MG63 (cell line): Measurements from ENCODE around the gene NDUFA13. TPM values are rescaled to one million over a fixed set of nuclear protein-coding genes. Genes with fewer than 3 reads are reported as not detected.
A peak's percentile ranks its signal among the peaks of the same experiment; 100 is the strongest.

ENCODE experiments used
- DNase-seq: peaks from one replicate; pipeline ENCODE4 v3.0.0-alpha.2; 2020
- H3K27me3 ChIP-seq: fragments of 250-450 bp; sonication (Bioruptor Pico); 2 replicates; pipeline ENCODE4 v1.5.1; 2020; ENCODE audit warnings: mild to moderate bottlenecking, moderate library complexity
- H3K36me3 ChIP-seq: fragments of 250-450 bp; sonication (Bioruptor Pico); 2 replicates; pipeline ENCODE4 v1.5.1; 2020; ENCODE audit warnings: mild to moderate bottlenecking, moderate library complexity
- H3K4me3 ChIP-seq: fragments of 250-450 bp; sonication (Bioruptor Pico); 2 replicates; pipeline ENCODE4 v1.5.1; 2020; ENCODE audit warnings: mild to moderate bottlenecking, moderate library complexity
- H3K9me3 ChIP-seq: fragments of 250-450 bp; sonication (Bioruptor Pico); 2 replicates; pipeline ENCODE4 v1.5.1; 2020; ENCODE audit warnings: mild to moderate bottlenecking, moderate library complexity
- total RNA-seq: library from RNA; depleted of rRNA; stranded (reverse); fragments of >200 nt; shearing (Covaris generic); gene quantifications from 2 replicates; pipeline ENCODE4 v1.2.3, GENCODE V29; 2014; ENCODE audit warnings: low replicate concordance

NDUFA13 gene
- total RNA-seq, 1 experiment from 2014 or later, result 344 TPM

DNA sequence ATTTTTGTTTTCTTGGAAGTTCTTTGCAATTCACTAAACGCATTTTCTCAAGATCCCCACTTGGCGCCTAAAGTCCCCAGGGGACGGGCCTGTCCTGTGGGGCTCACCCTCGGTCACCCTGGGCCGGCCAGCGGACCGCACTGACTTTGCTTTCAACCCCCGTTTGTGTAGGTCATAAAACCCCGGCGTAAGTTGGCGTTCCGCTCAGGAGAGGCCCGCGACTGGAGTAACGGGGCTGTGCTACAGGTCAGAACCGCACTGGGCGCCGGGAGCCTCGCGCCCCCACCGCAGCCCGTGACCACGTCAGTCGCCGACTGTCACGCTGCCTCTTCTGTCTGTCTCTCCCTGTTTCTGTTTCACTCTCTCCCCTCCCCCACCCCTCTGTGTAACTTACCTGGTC lies 14.2 kb upstream of the NDUFA13 start:
- no peak for DNase-seq
- H3K36me3 ChIP-seq, result peaks cover 96% of the 10 kb centered on the region
- H3K4me3 ChIP-seq, result no peak overlapping the region
- no peaks in the 10 kb centered on the region for H3K27me3 ChIP-seq
- H3K9me3 ChIP-seq, result no peaks in the 10 kb centered on the region

DNA sequence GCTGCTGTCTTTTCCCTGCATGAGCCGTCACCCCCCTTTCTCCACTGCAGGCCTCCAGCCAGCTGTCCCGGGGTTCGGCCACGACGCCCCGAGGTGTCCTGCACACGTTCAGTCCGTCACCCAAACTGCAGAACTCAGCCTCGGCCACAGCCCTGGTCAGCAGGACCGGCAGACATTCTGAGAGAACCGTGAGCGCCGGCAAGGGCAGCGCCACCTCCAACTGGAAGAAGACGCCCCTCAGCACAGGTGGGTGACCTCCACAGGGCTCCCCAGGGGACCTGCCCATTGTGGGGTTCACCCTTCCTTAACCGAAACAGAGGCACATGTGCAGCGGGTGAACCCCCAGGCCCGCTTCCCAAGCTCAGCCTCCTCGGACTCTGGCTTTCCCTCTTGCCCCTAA lies 13.7 kb upstream of the NDUFA13 start:
- no peaks in the 10 kb centered on the region for H3K27me3 ChIP-seq
- no peak overlapping the region for H3K4me3 ChIP-seq
- no peaks in the 10 kb centered on the region for H3K9me3 ChIP-seq
- H3K36me3 ChIP-seq, result peaks cover 95% of the 10 kb centered on the region
- DNase-seq, result no peak

DNA sequence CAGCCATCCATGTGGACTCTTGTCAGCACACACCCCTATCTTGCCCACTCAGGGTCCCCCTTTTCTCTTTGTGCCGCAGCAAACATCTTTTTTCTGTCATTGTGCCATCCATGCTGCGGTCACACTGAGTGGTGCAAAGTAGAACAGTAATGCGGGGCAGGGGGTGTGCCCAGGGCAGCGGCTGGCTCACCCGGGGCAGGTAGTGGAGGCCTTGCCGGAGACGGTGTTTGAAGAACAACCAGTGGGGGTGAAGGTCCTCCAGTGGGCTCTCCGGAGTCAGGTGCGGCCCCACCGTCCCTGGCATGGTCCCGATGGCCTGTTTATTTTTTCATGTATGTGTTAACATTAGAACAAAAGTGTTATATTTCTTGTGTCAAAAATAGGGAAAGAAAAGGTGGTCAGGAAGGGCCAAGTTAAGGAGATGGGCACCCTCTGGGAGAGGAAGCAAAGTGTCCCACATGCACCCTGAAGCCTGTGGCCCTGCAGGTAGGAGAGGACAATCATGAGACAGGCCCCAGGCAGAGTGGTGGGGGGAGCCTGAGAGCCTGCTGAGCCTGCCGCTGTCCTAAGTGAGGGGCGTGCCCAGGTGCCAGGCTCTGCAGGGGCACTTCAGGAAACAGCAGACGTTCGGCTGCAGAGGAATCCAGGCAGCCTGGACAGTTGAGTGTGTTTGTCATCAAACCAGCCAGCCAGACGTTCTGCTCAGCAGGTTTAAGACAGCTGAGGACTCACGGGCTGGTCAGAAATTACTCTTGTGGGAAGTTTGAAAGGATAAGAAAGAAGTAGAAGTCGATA lies 13.0 kb upstream of the NDUFA13 start:
- Histone ChIP-seq H3K27me3 (no peaks in the 10 kb centered on the region), H3K36me3 (peaks cover 95% of the 10 kb centered on the region)
- no peak for DNase-seq

DNA sequence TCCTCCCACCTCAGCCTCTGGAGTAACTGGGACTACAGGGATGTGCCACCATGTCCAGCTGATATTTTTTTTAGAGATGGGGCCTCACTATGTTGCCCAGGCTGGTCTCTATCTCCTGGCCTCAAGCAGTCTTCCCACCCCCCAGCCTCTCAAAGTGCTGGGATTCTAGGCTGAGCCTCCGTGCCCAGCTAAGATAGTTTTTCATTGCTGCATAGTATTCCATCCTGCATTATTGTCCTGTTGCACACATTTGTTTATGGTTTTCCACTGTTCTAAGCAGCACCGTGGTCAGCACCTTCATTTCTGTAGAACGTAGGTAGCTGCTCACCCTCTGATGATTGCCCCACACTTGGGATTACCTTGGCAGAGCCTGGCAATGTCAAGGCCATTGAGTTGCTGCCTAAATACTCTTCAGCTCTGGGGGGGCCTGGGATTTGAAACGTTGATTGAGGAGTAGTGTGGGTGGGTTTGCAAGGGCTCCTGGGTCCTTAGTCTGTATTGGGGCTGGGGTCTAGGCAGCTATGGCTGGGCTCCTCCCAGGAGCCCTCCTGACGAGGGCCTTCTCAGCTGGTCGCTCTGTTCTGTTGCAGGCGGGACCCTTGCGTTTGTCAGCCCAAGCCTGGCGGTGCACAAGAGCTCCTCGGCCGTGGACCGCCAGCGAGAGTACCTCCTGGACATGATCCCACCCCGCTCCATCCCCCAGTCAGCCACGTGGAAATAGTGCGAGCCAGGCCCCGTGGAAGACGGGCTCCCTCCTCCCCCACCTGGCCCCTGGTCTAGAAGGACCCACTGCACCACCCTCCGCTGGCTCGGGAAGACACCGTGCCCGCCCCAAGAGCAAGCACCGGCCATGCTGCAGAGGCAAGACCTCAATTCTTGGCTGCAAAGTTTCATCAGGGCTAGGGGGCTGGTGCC lies 11.0 kb upstream of the NDUFA13 start:
- H3K27me3 ChIP-seq, result no peaks in the 10 kb centered on the region
- no peak overlapping the region for H3K4me3 ChIP-seq
- no peak for DNase-seq
- H3K36me3 ChIP-seq, result peaks cover 87% of the 10 kb centered on the region
- H3K9me3 ChIP-seq, result no peaks in the 10 kb centered on the region

More for the DNA sequence above, 13.0 kb upstream of the NDUFA13 start:
- Histone ChIP-seq H3K9me3 (no peaks in the 10 kb centered on the region), H3K4me3 (no peak overlapping the region)

DNA sequence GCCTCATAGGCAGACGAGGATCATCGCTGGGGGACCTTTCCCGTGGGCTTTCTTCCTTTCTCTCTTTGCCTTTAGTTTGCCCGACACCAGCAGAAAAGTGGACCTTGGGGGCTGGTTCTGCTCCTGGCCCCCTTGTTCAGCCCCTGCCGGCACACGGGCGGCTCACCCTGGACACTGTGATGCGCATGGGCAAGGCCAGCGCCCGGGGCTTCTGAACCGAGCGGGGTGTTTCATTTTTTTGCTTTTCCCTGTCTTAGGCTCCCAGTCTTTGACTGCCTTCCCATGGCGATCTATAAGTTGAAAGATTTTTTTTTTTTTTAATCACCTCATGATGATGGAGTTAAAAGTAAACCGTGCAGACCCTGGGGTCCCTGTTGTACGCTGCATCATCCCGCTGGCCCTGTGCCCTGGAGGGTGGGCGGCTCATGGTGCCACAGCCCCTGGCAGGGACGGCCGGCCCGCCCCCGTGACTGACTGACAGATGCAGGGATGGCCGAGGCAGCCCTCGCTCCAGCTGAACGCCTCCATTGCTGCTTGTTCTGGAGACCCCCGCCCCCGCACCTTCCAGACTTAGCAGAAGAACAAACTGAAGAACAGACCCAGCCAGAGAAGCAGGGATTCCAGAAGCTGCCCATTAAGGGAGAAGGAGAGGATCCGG lies 10.2 kb upstream of the NDUFA13 start:
- Histone ChIP-seq H3K4me3 (no peak overlapping the region), H3K36me3 (peaks cover 79% of the 10 kb centered on the region), H3K9me3 (no peaks in the 10 kb centered on the region), H3K27me3 (no peaks in the 10 kb centered on the region)
- DNase-seq, result no peak

DNA sequence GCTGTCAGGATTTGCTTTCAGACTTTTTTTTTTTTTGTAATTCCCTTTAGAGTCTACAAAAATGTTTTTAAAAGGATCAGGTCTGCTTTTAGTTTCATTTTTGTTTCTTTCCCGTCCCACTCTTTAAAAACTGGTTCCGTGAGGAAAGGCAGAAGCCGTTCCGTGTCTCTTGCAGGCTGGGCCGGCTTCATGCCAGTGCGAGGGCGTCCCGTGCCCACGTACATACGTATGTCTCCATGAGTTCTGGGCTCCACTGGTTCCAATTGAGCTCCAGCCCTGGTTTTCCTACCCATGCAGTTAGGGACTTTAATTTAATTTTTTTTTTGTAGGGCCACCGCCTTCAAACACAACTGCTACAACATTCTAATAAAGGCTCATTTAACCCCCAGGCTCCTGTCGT lies 9.4 kb upstream of the NDUFA13 start:
- H3K27me3 ChIP-seq, result no peaks in the 10 kb centered on the region
- no peak for DNase-seq
- H3K36me3 ChIP-seq, result peaks cover 71% of the 10 kb centered on the region
- no peak overlapping the region for H3K4me3 ChIP-seq
- no peaks in the 10 kb centered on the region for H3K9me3 ChIP-seq

DNA sequence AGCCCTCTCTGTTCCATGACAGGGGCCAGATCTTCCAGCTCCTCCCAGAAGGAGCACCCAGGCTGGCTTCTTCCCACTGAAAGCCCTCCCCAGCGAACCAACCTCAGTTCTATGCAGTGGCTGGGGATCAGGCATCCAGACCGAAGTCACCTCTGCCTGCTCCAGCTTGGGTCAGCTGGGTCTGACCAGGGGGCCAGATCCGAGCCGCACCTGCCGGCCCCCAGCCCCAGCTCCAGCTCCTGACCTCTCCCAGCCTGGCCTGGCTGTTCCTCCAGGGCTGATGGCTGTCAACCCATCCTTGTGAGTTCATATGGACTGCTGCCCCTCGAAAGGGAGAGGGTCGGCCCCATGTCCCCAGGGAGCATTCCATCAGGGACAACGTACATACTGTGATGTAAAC lies 8.7 kb upstream of the NDUFA13 start:
- peaks cover 64% of the 10 kb centered on the region for H3K36me3 ChIP-seq
- no peaks in the 10 kb centered on the region for H3K9me3 ChIP-seq
- no peak overlapping the region for H3K4me3 ChIP-seq
- H3K27me3 ChIP-seq, result no peaks in the 10 kb centered on the region
- DNase-seq, result no peak

DNA sequence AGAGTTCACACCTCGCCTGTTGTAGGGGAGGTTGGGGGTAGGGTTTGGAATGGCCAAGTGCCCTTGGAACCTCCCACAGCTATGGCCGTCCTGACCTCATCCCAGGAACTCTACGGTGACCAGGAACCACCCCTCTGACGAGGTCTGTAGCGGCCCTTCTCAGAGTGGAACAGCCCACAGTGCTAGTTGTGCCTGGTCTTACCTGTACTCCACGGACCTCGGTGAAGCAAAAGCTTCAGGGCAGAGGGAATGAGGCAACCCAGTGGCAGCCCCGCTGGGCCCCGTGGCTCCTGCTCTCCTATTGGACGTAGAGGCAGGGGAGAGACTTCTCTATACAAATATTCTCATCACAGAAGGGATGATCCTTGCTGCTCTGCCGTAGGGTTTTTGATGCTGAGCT lies 7.8 kb upstream of the NDUFA13 start:
- peaks cover 55% of the 10 kb centered on the region for H3K36me3 ChIP-seq

DNA sequence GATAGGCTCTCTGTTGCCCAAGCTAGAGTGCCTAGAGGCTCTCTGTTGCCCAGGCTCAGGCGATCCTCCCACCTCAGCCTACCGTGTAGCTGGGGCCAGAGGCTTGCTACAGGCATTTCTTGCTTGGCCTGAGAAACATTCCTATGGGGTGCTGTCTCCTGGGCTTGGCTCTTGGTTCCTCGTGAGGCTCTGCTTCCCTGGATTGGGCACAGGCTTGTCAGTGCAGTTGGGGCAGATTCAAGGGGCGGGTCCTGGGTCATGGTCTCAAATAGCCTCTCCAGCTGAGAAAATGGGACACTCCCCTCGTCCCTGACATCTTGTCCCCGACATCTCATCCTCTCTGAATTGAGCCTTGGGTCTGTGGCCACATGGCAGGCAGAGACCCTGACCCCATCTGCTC lies 5.6 kb upstream of the NDUFA13 start:
- DNase-seq, result peak; percentile 34
- H3K27me3 ChIP-seq, result no peaks in the 10 kb centered on the region
- peaks cover 48% of the 10 kb centered on the region for H3K36me3 ChIP-seq

More for the DNA sequence above, 7.8 kb upstream of the NDUFA13 start:
- DNase-seq, result no peak
- no peaks in the 10 kb centered on the region for H3K27me3 ChIP-seq
- H3K9me3 ChIP-seq, result no peaks in the 10 kb centered on the region
- no peak overlapping the region for H3K4me3 ChIP-seq

DNA sequence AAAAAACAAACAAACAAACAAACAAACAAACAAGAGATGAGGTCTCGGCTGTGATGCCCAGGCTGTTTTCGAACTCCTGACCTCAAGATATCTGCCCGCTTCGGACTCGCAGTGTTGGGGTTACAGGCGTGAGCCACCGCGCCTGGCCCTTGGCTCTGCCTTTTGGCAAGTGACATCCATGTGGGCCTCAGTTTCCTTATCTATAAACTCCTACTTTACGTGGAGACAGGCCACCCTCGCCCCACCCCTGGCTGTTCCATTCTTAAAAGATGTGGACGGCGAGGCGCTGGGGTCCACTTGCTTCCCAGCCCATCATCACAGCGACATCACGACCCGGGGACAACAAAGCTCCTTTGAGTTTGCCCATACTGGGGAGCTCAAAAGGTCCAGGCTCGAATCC lies 2.3 kb upstream of the NDUFA13 start:
- Histone ChIP-seq H3K36me3 (peaks cover 26% of the 10 kb centered on the region), H3K4me3 (no peak overlapping the region), H3K27me3 (no peaks in the 10 kb centered on the region), H3K9me3 (0 out of 2 replicates have a peak, but pooled peaks cover 2% of the 10 kb centered on the region)
- DNase-seq, result no peak

More for the DNA sequence above, 5.6 kb upstream of the NDUFA13 start:
- Histone ChIP-seq H3K4me3 (no peak overlapping the region), H3K9me3 (0 out of 2 replicates have a peak, but pooled peaks cover 2% of the 10 kb centered on the region)

DNA sequence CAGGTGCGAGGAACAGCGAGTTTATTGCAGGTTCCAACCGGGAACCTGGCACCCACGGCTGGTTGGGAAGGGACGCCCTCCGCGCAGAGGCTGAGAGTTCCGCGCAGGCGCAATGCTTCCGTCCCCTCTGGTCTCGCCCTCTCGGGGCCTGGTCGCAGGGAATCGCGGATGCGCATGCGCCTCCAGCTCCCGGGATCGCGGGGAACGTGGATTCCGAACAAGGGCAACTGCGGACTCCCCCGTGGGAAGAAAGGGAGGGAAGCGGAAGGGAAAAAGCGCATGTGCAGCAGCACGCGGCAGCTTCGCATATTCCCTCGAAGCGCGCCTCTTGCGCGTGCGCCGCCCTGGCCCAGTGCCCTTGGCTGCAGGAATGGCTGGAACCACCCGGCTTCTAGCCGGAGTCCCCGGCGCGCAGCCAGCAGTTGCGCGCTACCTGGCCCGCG lies 1.8 kb upstream of the NDUFA13 start:
- Histone ChIP-seq H3K9me3 (0 out of 2 replicates have a peak, but pooled peaks cover 2% of the 10 kb centered on the region), H3K36me3 (peaks cover 29% of the 10 kb centered on the region), H3K4me3 (no peak overlapping the region), H3K27me3 (no peaks in the 10 kb centered on the region)
- no peak for DNase-seq

DNA sequence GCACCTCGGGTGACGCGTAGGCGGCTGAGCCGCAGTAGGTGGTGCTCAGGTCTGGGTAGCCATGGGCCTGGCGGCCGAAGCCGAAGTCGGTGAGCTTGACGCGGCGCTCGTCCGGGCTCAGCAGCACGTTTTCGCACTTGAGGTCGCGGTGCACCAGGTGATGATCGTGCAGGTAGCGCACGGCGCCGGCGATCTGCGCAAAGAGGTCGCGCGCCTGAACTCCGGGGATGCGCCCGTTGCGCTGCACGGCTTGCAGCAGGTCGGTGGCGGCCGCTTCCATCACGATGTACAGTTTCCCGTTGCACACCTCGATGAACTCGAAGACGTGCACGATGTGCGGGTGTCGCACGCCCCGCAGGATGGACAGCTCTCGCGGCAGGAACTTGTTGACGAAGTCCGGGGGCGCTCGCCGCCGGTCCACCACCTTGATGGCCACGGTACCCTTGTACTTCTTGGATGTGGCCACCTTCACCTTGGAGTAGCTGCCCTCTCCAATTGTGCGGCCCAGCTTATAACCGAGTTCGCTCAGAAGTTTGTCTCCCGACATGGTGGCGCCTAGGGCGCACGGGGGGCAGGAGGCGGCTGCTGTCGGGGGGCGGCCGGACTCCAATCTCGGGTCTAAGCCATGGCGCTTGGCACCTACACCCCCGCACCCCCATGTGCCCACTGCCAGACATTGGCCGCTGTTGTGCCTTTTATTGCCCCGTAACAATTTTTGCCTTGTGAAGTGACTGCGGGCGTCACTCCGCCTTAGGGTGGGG lies 964 bp upstream of the NDUFA13 start, which contains the start of gene TSSK6:
TSS of gene TSSK6 (minus strand) at position 668 of the 761 bp plus-strand sequence. CDS start at position 547, 121 bp downstream.
- no peak for DNase-seq
- peaks cover 31% of the 10 kb centered on the region for H3K36me3 ChIP-seq
- no peaks in the 10 kb centered on the region for H3K27me3 ChIP-seq
- peak within 1 kb of the TSS; percentile 91 for H3K4me3 ChIP-seq
- H3K9me3 ChIP-seq, result 0 out of 2 replicates have a peak, but pooled peaks cover 2% of the 10 kb centered on the region

DNA sequence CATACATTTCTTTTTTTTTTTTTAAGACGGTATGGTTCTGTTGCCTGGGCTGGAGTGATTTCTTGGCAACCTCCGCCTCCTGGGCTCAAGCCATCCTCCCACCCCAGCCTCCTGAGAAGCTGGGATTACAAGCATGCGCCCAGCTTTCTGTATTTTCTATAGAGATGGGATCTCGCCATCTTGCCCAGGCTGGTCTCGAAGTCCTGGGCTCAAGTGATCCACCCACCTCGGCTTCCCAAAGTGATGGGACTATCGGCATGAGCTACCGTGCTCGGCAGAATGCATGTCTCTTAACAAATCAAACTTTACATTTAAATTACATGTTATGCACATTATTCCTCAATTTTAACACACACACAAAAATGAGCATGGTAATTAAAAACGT lies 1.2 kb downstream of the NDUFA13 start:
- Histone ChIP-seq H3K27me3 (no peaks in the 10 kb centered on the region), H3K4me3 (peak overlapping the region; percentile 91), H3K36me3 (peaks cover 51% of the 10 kb centered on the region), H3K9me3 (0 out of 2 replicates have a peak, but pooled peaks cover 2% of the 10 kb centered on the region)
- no peak for DNase-seq

DNA sequence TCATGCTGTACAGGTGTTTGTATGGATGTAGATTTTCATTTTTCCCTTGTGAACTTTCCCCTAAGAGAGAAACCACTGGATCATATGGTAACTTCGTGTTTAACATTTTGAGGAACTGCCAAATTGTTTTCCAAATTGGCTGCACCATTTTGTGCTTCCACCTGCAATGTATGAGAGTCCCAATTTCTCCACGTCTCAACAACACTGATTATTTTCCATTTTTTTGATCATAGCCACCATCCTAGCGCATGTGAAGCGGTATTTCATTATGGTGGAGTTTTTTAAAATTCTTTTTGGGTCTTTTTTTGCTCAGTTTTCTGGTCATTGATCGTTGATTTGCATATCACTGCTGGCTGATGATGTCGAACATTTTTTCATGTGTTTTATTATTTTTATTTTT lies 5.0 kb downstream of the NDUFA13 start:
- no peak for DNase-seq

DNA sequence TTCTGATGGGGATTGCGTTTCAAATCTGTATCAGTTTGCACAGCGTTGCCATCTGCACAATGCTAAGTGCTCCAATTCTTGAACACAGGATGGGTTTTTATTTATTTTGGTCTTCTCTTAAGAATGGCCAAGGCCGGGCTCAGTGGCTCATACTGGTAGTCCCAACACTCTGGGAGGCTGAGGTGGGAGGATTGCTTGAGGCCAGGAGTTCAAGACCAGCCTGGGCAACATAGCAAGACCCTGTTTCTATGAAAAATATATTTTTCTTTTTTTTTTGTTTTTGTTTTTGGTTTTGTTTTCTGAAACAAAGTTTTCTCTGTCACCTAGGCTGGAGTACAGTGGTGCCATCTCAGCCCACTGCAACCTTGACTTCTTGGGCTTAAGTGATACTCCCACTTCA lies 7.2 kb downstream of the NDUFA13 start:
- no peaks in the 10 kb centered on the region for H3K27me3 ChIP-seq

More for the DNA sequence above, 5.0 kb downstream of the NDUFA13 start:
- H3K27me3 ChIP-seq, result no peaks in the 10 kb centered on the region
- H3K4me3 ChIP-seq, result no peak overlapping the region
- H3K9me3 ChIP-seq, result no peaks in the 10 kb centered on the region
- peaks cover 68% of the 10 kb centered on the region for H3K36me3 ChIP-seq

DNA sequence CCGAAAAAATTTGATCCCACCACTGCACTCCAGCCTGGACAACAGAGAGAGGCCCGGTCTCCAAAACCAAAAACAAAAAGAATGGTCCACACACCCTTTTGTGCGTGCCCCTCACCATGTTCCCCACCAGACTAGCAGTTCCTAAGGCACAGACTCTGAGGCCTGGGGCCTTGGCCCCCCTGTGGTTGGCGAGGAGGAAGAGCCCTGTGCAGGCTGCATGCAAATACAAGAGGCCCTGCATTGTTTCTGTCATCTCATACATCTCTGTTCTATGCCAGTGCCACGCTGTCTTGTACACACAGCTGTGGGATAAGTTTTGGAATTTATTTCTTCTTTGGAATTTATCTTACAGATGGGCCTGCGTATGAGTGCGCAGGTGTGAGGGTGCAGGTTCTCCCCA lies 8.0 kb downstream of the NDUFA13 start:
- no peak for DNase-seq
- H3K9me3 ChIP-seq, result no peaks in the 10 kb centered on the region
- H3K4me3 ChIP-seq, result no peak overlapping the region
- peaks cover 84% of the 10 kb centered on the region for H3K36me3 ChIP-seq
- no peaks in the 10 kb centered on the region for H3K27me3 ChIP-seq

More for the DNA sequence above, 7.2 kb downstream of the NDUFA13 start:
- Histone ChIP-seq H3K9me3 (no peaks in the 10 kb centered on the region), H3K4me3 (no peak overlapping the region), H3K36me3 (peaks cover 82% of the 10 kb centered on the region)
- DNase-seq, result no peak
